AG10803 (cell line): ENCODE data around the gene ACTR3.

ENCODE experiments used
- DNase-seq: peaks from one replicate; pipeline ENCODE4 v3.0.0; 2010; ENCODE audit warnings: low read depth
- H3K4me3 ChIP-seq: 2 replicates; pipeline ENCODE4 v1.5.1; 2011; ENCODE audit warnings: mild to moderate bottlenecking, low read length, control low read depth
- CTCF ChIP-seq: conservative IDR thresholded peaks from 2 replicates; pipeline ENCODE4 v1.5.1; 2011; ENCODE audit warnings: mild to moderate bottlenecking, low read length, control low read depth, inconsistent platforms

ACTR3 gene

GRCh38 chr2:113888641-113889470, 1.0 kb upstream of the ACTR3 start:
- DNase-seq: no peak
- H3K4me3 ChIP-seq: peak overlapping the region; percentile 70
- no peak for TF ChIP-seq CTCF

GRCh38 chr2:113890253-113891235, 655 bp downstream of the ACTR3 start:
- peak; percentile 75 for DNase-seq

GRCh38 chr2:113891265-113891959, 1.5 kb downstream of the ACTR3 start:
- no peak for DNase-seq
- no peak for TF ChIP-seq CTCF
- peak overlapping the region; percentile 91 for H3K4me3 ChIP-seq

More at GRCh38 chr2:113890253-113891235, 655 bp downstream of the ACTR3 start:
- H3K4me3 ChIP-seq: peak overlapping the region; percentile 91
- TF ChIP-seq CTCF: no peak

- TF ChIP-seq CTCF: no peak
- no peak for DNase-seq
- peak overlapping the region; percentile 91 for H3K4me3 ChIP-seq
Measured at GRCh38 chr2:113892004-113892710, 2.3 kb downstream of the ACTR3 start.

- peak; percentile 95 for DNase-seq
- TF ChIP-seq CTCF: no peak
- H3K4me3 ChIP-seq: no peak overlapping the region
Measured at GRCh38 chr2:113894156-113894743, 4.4 kb downstream of the ACTR3 start.

GRCh38 chr2:113895301-113895700, 5.4 kb downstream of the ACTR3 start:
- no peak overlapping the region for H3K4me3 ChIP-seq

More at GRCh38 chr2:113895301-113895700, 5.4 kb downstream of the ACTR3 start:
- no peak for DNase-seq
- no peak for TF ChIP-seq CTCF
